ENCODE measurements around the gene RALGPS1. TPM values are rescaled to one million over a fixed set of nuclear protein-coding genes. Genes with fewer than 3 reads are reported as not detected.

The RALGPS1 gene
- total RNA-seq, 1 experiment from 2014 or later = 28.5 TPM

- TF ChIP-seq, protein P1, sequence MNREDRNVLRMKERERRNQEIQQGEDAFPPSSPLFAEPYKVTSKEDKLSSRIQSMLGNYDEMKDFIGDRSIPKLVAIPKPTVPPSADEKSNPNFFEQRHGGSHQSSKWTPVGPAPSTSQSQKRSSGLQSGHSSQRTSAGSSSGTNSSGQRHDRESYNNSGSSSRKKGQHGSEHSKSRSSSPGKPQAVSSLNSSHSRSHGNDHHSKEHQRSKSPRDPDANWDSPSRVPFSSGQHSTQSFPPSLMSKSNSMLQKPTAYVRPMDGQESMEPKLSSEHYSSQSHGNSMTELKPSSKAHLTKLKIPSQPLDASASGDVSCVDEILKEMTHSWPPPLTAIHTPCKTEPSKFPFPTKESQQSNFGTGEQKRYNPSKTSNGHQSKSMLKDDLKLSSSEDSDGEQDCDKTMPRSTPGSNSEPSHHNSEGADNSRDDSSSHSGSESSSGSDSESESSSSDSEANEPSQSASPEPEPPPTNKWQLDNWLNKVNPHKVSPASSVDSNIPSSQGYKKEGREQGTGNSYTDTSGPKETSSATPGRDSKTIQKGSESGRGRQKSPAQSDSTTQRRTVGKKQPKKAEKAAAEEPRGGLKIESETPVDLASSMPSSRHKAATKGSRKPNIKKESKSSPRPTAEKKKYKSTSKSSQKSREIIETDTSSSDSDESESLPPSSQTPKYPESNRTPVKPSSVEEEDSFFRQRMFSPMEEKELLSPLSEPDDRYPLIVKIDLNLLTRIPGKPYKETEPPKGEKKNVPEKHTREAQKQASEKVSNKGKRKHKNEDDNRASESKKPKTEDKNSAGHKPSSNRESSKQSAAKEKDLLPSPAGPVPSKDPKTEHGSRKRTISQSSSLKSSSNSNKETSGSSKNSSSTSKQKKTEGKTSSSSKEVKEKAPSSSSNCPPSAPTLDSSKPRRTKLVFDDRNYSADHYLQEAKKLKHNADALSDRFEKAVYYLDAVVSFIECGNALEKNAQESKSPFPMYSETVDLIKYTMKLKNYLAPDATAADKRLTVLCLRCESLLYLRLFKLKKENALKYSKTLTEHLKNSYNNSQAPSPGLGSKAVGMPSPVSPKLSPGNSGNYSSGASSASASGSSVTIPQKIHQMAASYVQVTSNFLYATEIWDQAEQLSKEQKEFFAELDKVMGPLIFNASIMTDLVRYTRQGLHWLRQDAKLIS (CRISPR knock-in tag; IDR thresholded peaks at IDR 0.05; ENCODE audit: borderline replicate concordance) = no peak
Observed at GRCh38 chr9:127154390-127155191, 240.0 kb downstream of the RALGPS1 start (continued).

- Mint-ChIP-seq H3K4me1 (peaks cover 13% of the 10 kb centered on the region), H3K27ac (no peak overlapping the region; the same call in 1 of the 2 replicates), H3K4me3 (no peak overlapping the region), H3K9me3 (no peaks in the 10 kb centered on the region), H3K36me3 (no peaks in the 10 kb centered on the region), H3K27me3 (ENCODE audit: low read depth) (peaks cover 9% of the 10 kb centered on the region)
- DNase-seq (ENCODE audit: low spot score) = no peak
- POLR2A ChIA-PET = no interaction called here
- ATAC-seq = no peak
- no peak for TF ChIP-seq EMX1 (CRISPR knock-in tag; IDR thresholded peaks at IDR 0.05)
- no peak for TF ChIP-seq TP53 (CRISPR knock-in tag; IDR thresholded peaks at IDR 0.05)
- CTCF ChIA-PET = interaction anchor here (1.5 kb wide), 1 partner anchor 215 kb away, joined by 5 read pairs; no protein-coding TSS in a partner anchor
Observed at GRCh38 chr9:127155314-127155960, 240.9 kb downstream of the RALGPS1 start.

- Mint-ChIP-seq H3K36me3 (no peaks in the 10 kb centered on the region), H3K27me3 (ENCODE audit: low read depth) (peaks cover 9% of the 10 kb centered on the region), H3K27ac (no peak overlapping the region), H3K4me3 (no peak overlapping the region), H3K4me1 (peaks cover 38% of the 10 kb centered on the region), H3K9me3 (no peaks in the 10 kb centered on the region)
- peak; percentile 38 for ATAC-seq
- ChIA-PET POLR2A (interaction anchor here (1.1 kb wide), 1 partner anchor 36 kb away, joined by 5 read pairs; no protein-coding TSS in a partner anchor), CTCF (interaction anchor here (0.8 to 1.5 kb wide), 7 partner anchors 11 to 218 kb away, joined by 3 to 7 read pairs (median 4); partner anchors contain the start of gene ANGPTL2)
- DNase-seq (ENCODE audit: low spot score) = no peak
- TF ChIP-seq NR3C1 (CRISPR knock-in tag; conservative IDR thresholded peaks at IDR 0.05; ENCODE audit: low read depth) (no peak), ZNF317 (CRISPR knock-in tag; IDR thresholded peaks at IDR 0.05; ENCODE audit: borderline replicate concordance, low read depth) (no peak), CREB1 (CRISPR knock-in tag; IDR thresholded peaks at IDR 0.05) (no peak), AR (CRISPR knock-in tag; IDR thresholded peaks at IDR 0.05) (0 out of 2 replicates have a peak, but pooled peaks have one; percentile 28)
- TF ChIP-seq, protein P2, sequence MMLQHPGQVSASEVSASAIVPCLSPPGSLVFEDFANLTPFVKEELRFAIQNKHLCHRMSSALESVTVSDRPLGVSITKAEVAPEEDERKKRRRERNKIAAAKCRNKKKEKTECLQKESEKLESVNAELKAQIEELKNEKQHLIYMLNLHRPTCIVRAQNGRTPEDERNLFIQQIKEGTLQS (CRISPR knock-in tag; conservative IDR thresholded peaks at IDR 0.05) = 0 out of 2 replicates have a peak, but pooled peaks have one; percentile 60
Observed at GRCh38 chr9:127158786-127159324, 244.3 kb downstream of the RALGPS1 start.

DNA sequence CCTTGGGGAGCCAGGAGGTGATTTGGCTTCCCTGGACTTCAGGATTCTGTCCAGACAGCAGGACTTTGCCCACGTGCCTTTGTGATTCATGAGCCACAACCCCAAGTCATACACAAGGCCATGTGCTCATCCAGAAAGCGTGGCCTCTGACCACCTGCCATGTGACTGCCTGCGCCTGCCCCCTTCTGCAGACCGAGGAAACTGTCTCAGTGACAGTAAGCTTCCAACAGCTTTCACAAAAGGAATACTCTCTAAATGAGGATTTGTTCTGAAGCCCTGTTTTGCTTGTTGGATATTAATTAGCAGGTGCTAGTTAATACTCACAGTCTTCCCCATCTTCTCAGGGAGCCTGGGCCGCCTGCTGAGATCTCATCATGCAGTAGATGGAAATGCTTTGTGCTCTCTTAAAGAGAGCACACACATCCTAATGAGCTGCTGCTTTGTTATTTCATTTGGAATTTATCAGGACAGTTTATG is 244.8 kb downstream of the RALGPS1 start:
- ChIA-PET POLR2A (interaction anchor here (1.1 kb wide), 1 partner anchor 36 kb away, joined by 5 read pairs; no protein-coding TSS in a partner anchor), CTCF (interaction anchor here (0.6 to 1.7 kb wide), 16 partner anchors 9 to 267 kb away, joined by 3 to 9 read pairs (median 3); partner anchors contain the start of gene ANGPTL2)
- Mint-ChIP-seq H3K4me1 (peaks cover 39% of the 10 kb centered on the region), H3K4me3 (no peak overlapping the region), H3K27me3 (ENCODE audit: low read depth) (peaks cover 9% of the 10 kb centered on the region), H3K27ac (no peak overlapping the region), H3K36me3 (no peaks in the 10 kb centered on the region), H3K9me3 (no peaks in the 10 kb centered on the region)
- peak; percentile 81 for ATAC-seq
- peak; percentile 63 for DNase-seq (ENCODE audit: low spot score)
- no peak for TF ChIP-seq ZNF425 (CRISPR knock-in tag; conservative IDR thresholded peaks at IDR 0.05)
- TF ChIP-seq TEAD1 (CRISPR knock-in tag; IDR thresholded peaks at IDR 0.05) = peak; percentile 96
- no peak for TF ChIP-seq ZNF317 (CRISPR knock-in tag; IDR thresholded peaks at IDR 0.05; ENCODE audit: borderline replicate concordance, low read depth)
- no peak for TF ChIP-seq HMGXB4 (CRISPR knock-in tag; IDR thresholded peaks at IDR 0.05)
- no peak for TF ChIP-seq HMGA2 (CRISPR knock-in tag; IDR thresholded peaks at IDR 0.05)
